Heart right ventricle (tissue), 16 donors: Measurements from ENCODE around the gene FAAH. TPM values are rescaled to one million over a fixed set of nuclear protein-coding genes. Genes with fewer than 3 reads are reported as not detected.

Source experiments
- ATAC-seq, 8 donors: fragments of 200-7000 bp; cut with Tn5 transposase; one replicate each; pipeline ENCODE4 v1.9.1; 2020; ENCODE audit warnings: mild to moderate bottlenecking in 8 of 8, moderate library complexity in 8 of 8, moderate number of reproducible peaks in 1 of 8
- DNase-seq, 2 donors: peaks; one replicate each; pipeline ENCODE4 v3.0.0-alpha.2; 2020
- H3K27ac ChIP-seq, 10 donors: fragments of 200-600 bp; sonication (generic) in 2 of 10; one replicate each; pipeline versions ENCODE4 v1.5.0 to v1.8.0; 2020 to 2022; ENCODE audit warnings: mild to moderate bottlenecking in 3 of 10
- H3K27me3 ChIP-seq, 7 donors: fragments of 200-600 bp; one replicate each; pipeline ENCODE4 v1.8.0; 2021 to 2022; ENCODE audit warnings: mild to moderate bottlenecking in 2 of 7
- H3K36me3 ChIP-seq, 9 donors: fragments of 200-600 bp; sonication (generic) in 1 of 9; one replicate each; pipeline versions ENCODE4 v1.5.0 to v1.8.0; 2020 to 2022; ENCODE audit warnings: mild to moderate bottlenecking in 2 of 9
- H3K4me1 ChIP-seq, 9 donors: fragments of 200-600 bp; sonication (generic) in 1 of 9; one replicate each; pipeline versions ENCODE4 v1.5.0 to v1.8.0; 2020 to 2022; ENCODE audit warnings: mild to moderate bottlenecking in 4 of 9
- H3K4me3 ChIP-seq, 10 donors: fragments of 200-600 bp; sonication (generic) in 2 of 10; one replicate each; pipeline versions ENCODE4 v1.5.0 to v1.8.0; 2020 to 2022; ENCODE audit warnings: mild to moderate bottlenecking in 7 of 10, moderate library complexity in 2 of 10
- H3K9me3 ChIP-seq, 11 donors: fragments of 200-600 bp in 10 of 11; sonication (generic) in 2 of 11; one replicate each; pipeline versions ENCODE4 v1.5.0 to v1.8.0; 2013 to 2022; ENCODE audit warnings: mild to moderate bottlenecking in 2 of 11, control low read depth in 1 of 11, moderate library complexity in 1 of 11
- CTCF ChIP-seq, 9 donors: fragments of 200-600 bp; sonication (generic) in 2 of 9; IDR thresholded peaks; one replicate each; pipeline versions ENCODE4 v1.5.0 to v1.8.0; 2021 to 2022; ENCODE audit warnings: antibody characterized with exemption in 9 of 9, mild to moderate bottlenecking in 5 of 9, moderate library complexity in 1 of 9
- WGBS, 2 donors: extraction: QIAGEN DNeasy Blood & Tissue Kit; methylation state at CpG; one replicate each; pipeline ENCODE4 v1.1.7; 2013; ENCODE audit warnings: inconsistent platforms in 1 of 2; 5-methylcytosine and 5-hydroxymethylcytosine counted together
- intact Hi-C, 10 donors: fragments of 100-400 bp; cut with DNase I; formaldehyde crosslinking; loops; one replicate each; pipeline versions ENCODE4 v1.11.1 to v1.14.2; 2022
- polyA plus RNA-seq, 2 donors: library from polyadenylated mRNA; stranded (reverse); fragments of 200-250 nt; gene quantifications; one replicate each; pipeline ENCODE4 v1.2.3, GENCODE V29; 2013
- total RNA-seq, 10 donors: library from RNA; stranded (reverse); fragmentation: NEBNext Ultra II Directional in 3 of 10; extraction: Animal tissue kit (Norgen Biotek cat#: 25700) in 3 of 10; gene quantifications; one replicate each; pipeline versions ENCODE4 v1.2.1 to v1.2.4, GENCODE V29; 2021 to 2023
- donor health status: Arrhythmogenic right ventricular cardiomyopathy.
- donor health status: ischemic (EF 13 %, LVEDD 7.1; RV severe dilation, severe dysfunction).
- donor health status: healthy with polysubstance abuse.
- donor health status: DM: no; HTN: yes; CAD: no.
- donor health status: DM: no; HTN: no; CAD: no.
- donor health status: ischemic (EF 25% LVEDD 6.9; RV normal size, moderate dysfunction).
- donor health status: ischemic (EF 25% LVEDD 5.7; RV mildly dilated, moderate dysfunction).
- donor health status: healthy.
- donor health status: DM: yes; HTN: yes; CAD: no.
- donor health status: Ischemic cardiomyopathy.
- donor health status: ischemic (EF 35%, LVEDD 5.7; RV mildly dilated, moderate dysfunction).
- donor health status: nonischemic (EF 11% LVEDD 7.7; RV severe dilation, severe dysfunction).
- donor health status: DM: yes; HTN: yes; CAD: no.
- donor health status: PGD.
- donor health status: ischemic (EF 29% LVEDD 5.4; RV normal size, mild dysfunction).
- donor health status: nonischemic (EF 23%, LVEDD 6.1; RV moderate dilation, normal function).

Gene FAAH
- total and polyA plus RNA-seq, 12 donors = 1.8 to 16.4 (median 3.1) TPM

GRCh38 chr1:46379996-46380395, 14.1 kb upstream of the FAAH start:
- intact Hi-C loops = no loop called here
- DNase-seq (no peak), ATAC-seq (no peak)
- Histone ChIP-seq H3K36me3 (no peaks in the 10 kb centered on the region), H3K27ac (no peak overlapping the region), H3K9me3 (peaks cover 0 to 15% (median 0%) of the 10 kb centered on the region in 11 donors), H3K27me3 (no peaks in the 10 kb centered on the region), H3K4me3 (no peak overlapping the region), H3K4me1 (no peaks in the 10 kb centered on the region)
- no peak for TF ChIP-seq CTCF (IDR thresholded peaks at IDR 0.05)
- WGBS, 2 donors = 100% methylated on average over 1 of the region's 1 CpG

GRCh38 chr1:46380508-46380907, 13.6 kb upstream of the FAAH start:
- intact Hi-C loops = no loop called here
- H3K4me1 ChIP-seq = no peaks in the 10 kb centered on the region
- H3K27me3 ChIP-seq = no peaks in the 10 kb centered on the region
- no peaks in the 10 kb centered on the region for H3K36me3 ChIP-seq
- H3K9me3 ChIP-seq = peaks cover 0 to 15% (median 0%) of the 10 kb centered on the region in 11 donors
- TF ChIP-seq CTCF (IDR thresholded peaks at IDR 0.05) = no peak
- DNase-seq (no peak), ATAC-seq (no peak)
- no peak overlapping the region for H3K27ac ChIP-seq
- H3K4me3 ChIP-seq = no peak overlapping the region

- no peak for TF ChIP-seq CTCF (IDR thresholded peaks at IDR 0.05)
- ATAC-seq = no peak
Measured at GRCh38 chr1:46393510-46393909, 607 bp upstream of the FAAH start.

GRCh38 chr1:46394872-46395465, 852 bp downstream of the FAAH start:
- Histone ChIP-seq H3K27me3 (peaks cover 0 to 18% (median 5%) of the 10 kb centered on the region in 7 donors), H3K27ac (no peak overlapping the region), H3K9me3 (peaks cover 0 to 20% (median 6%) of the 10 kb centered on the region in 11 donors), H3K4me3 (peak overlapping the region in 9 of 10 donors; percentile 41 to 57 (median 51)), H3K36me3 (no peaks in the 10 kb centered on the region), H3K4me1 (peaks cover 0 to 28% (median 15%) of the 10 kb centered on the region in 9 donors)
- DNase-seq = no peak
- peak in 5 of 8 donors; percentile 22 to 48 (median 34) for ATAC-seq
- intact Hi-C loops = no loop called here
- TF ChIP-seq CTCF (IDR thresholded peaks at IDR 0.05) = no peak
- 49 to 65% methylated on average over 17 of the region's 17 CpGs for WGBS, 2 donors

More at GRCh38 chr1:46393510-46393909, 607 bp upstream of the FAAH start:
- Histone ChIP-seq H3K4me1 (peaks cover 0 to 17% (median 15%) of the 10 kb centered on the region in 9 donors), H3K27ac (no peak overlapping the region), H3K9me3 (peaks cover 0 to 20% (median 6%) of the 10 kb centered on the region in 11 donors), H3K36me3 (no peaks in the 10 kb centered on the region), H3K27me3 (peaks cover 0 to 18% (median 5%) of the 10 kb centered on the region in 7 donors), H3K4me3 (peak overlapping the region in 1 of 10 donors; percentile 47)
- intact Hi-C loops = no loop called here
- no peak for DNase-seq
- WGBS, 2 donors = 91 to 92% methylated on average over 12 of the region's 12 CpGs
